Stimulated activated CD8-positive, alpha-beta memory T cell treated with anti-CD3 and anti-CD28 coated beads, Interleukin-12 subunit alpha, Interleukin-12 subunit beta, amount 100 ng/mL, for 24 hours (primary cell): Measurements from ENCODE around the gene DMRTC2.

ENCODE experiments used
- DNase-seq: peaks from one replicate; pipeline ENCODE4 v3.0.0-alpha.2; 2020; ENCODE audit errors: extremely low read depth

The DMRTC2 gene

GRCh38 chr19:41890936-41891335 lies 46.1 kb downstream of the DMRTC2 start:
- no peak for DNase-seq

GRCh38 chr19:41892173-41892902 lies 47.5 kb downstream of the DMRTC2 start:
- no peak for DNase-seq

GRCh38 chr19:41893899-41894298 lies 49.1 kb downstream of the DMRTC2 start:
- no peak for DNase-seq

GRCh38 chr19:41894350-41894749 lies 49.5 kb downstream of the DMRTC2 start:
- no peak for DNase-seq

- DNase-seq, result no peak
Observed at GRCh38 chr19:41895745-41896580, 51.1 kb downstream of the DMRTC2 start.

- no peak for DNase-seq
Observed at GRCh38 chr19:41896581-41896942, 51.7 kb downstream of the DMRTC2 start.

- no peak for DNase-seq
Observed at GRCh38 chr19:41897181-41897580, 52.3 kb downstream of the DMRTC2 start.

GRCh38 chr19:41897820-41898219 lies 53.0 kb downstream of the DMRTC2 start:
- DNase-seq, result no peak

GRCh38 chr19:41898235-41898634 lies 53.4 kb downstream of the DMRTC2 start:
- DNase-seq, result no peak
